ENCODE measurements around the gene SLITRK5. TPM values are rescaled to one million over a fixed set of nuclear protein-coding genes. Genes with fewer than 3 reads are reported as not detected.

The SLITRK5 gene
- polyA plus RNA-seq (ENCODE audit: low read depth in 6 of 6) = under 1 TPM in 1 of 6 donors, not detected in 5; 0.04 TPM

DNA sequence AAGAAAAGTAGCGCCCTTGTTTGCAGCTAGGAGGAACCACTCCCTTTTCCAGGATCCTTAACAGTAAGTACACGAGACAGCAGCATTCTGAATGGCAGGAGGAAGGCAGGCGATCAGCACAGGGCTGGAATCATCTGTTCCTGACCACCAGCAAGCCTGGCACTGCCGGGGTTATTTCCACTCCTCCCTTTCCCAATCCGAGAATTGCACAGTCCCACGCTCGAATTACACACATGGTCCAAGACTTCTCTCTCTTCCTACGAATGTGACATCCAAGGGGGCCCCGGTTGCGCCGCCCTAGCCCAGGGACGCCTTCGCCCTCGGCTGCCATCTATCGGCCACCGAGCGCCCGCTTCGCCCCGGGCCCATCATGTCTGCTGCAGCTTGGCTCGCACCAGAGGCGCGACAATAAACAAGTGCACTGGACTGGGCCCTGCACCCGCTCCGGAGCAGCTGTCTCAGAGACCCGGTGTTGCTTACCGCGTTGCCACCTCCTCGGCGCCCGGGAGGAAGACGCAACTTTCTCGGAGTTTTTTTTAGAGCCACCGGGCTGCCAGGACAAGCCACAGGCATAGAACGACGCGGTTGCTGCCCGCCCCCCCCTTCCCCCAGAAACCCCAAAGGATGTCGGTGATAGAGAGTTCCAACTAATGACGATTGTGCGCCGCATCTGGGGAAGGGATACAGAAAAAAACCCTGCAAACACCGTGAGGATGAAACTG, at the start of gene SLITRK5:
TSS of gene SLITRK5 (plus strand) at position 341 of the 722 bp plus-strand sequence. CDS start 4,018 bp downstream, outside the sequence.
- Mint-ChIP-seq H3K4me3 (peak within 1 kb of the TSS; percentile 82 to 93 (median 88)), H3K27me3 (peaks cover 40 to 55% (median 46%) of the 10 kb centered on the region in 3 donors), H3K36me3 (peaks cover 9 to 16% of the 10 kb centered on the region in 2 donors), H3K4me1 (peaks cover 16 to 31% (median 30%) of the 10 kb centered on the region in 3 donors), H3K27ac (peak within 1 kb of the TSS in 1 of 6 donors; percentile 51), H3K9me3 (peaks cover 0 to 10% (median 3%) of the 10 kb centered on the region in 7 donors)
- peak; percentile 89 to 90 for ATAC-seq (ENCODE audit: low read depth in 2 of 2)
- DNase-seq = peak; percentile 51

- no peaks in the 10 kb centered on the region for H3K4me1 Mint-ChIP-seq
- H3K27ac Mint-ChIP-seq = no peak overlapping the region
- no peaks in the 10 kb centered on the region for H3K9me3 Mint-ChIP-seq
- H3K4me3 Mint-ChIP-seq = no peak overlapping the region
- ATAC-seq (ENCODE audit: low read depth in 2 of 2) (no peak), DNase-seq (no peak)
- H3K27me3 Mint-ChIP-seq = no peaks in the 10 kb centered on the region
- H3K36me3 Mint-ChIP-seq = no peaks in the 10 kb centered on the region
Observed at GRCh38 chr13:87622971-87623370, 48.2 kb upstream of the SLITRK5 start.

DNA sequence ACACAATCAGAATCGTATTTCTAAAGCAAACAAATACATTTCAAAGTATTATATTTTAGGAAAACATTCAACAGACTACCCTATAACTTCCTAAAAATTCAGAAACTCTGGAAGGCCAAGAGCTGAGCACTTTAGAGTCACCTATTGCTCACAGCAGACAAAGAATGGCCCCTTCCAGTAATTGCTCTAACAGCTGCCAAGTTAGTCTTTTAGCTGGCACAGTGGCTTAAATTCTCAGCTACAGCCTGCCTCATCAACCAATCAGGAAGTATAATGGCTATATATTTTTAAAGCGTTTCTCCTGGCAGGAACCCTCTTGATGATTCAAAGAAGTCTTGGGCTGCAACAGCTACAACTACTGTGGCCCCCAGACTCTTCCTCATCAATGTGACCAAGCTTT, 14.9 kb upstream of the SLITRK5 start:
- ATAC-seq (ENCODE audit: low read depth in 2 of 2) (no peak), DNase-seq (no peak)
- no peaks in the 10 kb centered on the region for H3K36me3 Mint-ChIP-seq
- no peak overlapping the region for H3K27ac Mint-ChIP-seq
- H3K4me1 Mint-ChIP-seq = no peaks in the 10 kb centered on the region
- H3K4me3 Mint-ChIP-seq = no peak overlapping the region
- no peaks in the 10 kb centered on the region for H3K9me3 Mint-ChIP-seq
- H3K27me3 Mint-ChIP-seq = no peaks in the 10 kb centered on the region

- DNase-seq (no peak), ATAC-seq (ENCODE audit: low read depth in 2 of 2) (no peak)
- H3K36me3 Mint-ChIP-seq = no peaks in the 10 kb centered on the region
- H3K27ac Mint-ChIP-seq = no peak overlapping the region
- no peaks in the 10 kb centered on the region for H3K4me1 Mint-ChIP-seq
- H3K27me3 Mint-ChIP-seq = peaks cover 0 to 4% (median 3%) of the 10 kb centered on the region in 3 donors
- no peaks in the 10 kb centered on the region for H3K9me3 Mint-ChIP-seq
- no peak overlapping the region for H3K4me3 Mint-ChIP-seq
Observed at GRCh38 chr13:87661471-87661870, 9.7 kb upstream of the SLITRK5 start.

- Mint-ChIP-seq H3K27ac (no peak overlapping the region), H3K9me3 (no peaks in the 10 kb centered on the region), H3K36me3 (no peaks in the 10 kb centered on the region), H3K4me3 (no peak overlapping the region), H3K4me1 (peaks cover 8 to 11% (median 10%) of the 10 kb centered on the region in 3 donors), H3K27me3 (peaks cover 11 to 20% (median 17%) of the 10 kb centered on the region in 3 donors)
- ATAC-seq (ENCODE audit: low read depth in 2 of 2) (no peak), DNase-seq (no peak)
Observed at GRCh38 chr13:87666831-87667230, 4.3 kb upstream of the SLITRK5 start.

GRCh38 chr13:87667686-87668085, 3.5 kb upstream of the SLITRK5 start:
- DNase-seq = no peak
- peaks cover 10 to 15% (median 14%) of the 10 kb centered on the region in 3 donors for H3K4me1 Mint-ChIP-seq
- H3K27me3 Mint-ChIP-seq = peaks cover 17 to 24% (median 23%) of the 10 kb centered on the region in 3 donors
- no peak for ATAC-seq (ENCODE audit: low read depth in 2 of 2)
- no peak overlapping the region for H3K27ac Mint-ChIP-seq
- peaks cover 0 to 3% (median 0%) of the 10 kb centered on the region in 7 donors for H3K9me3 Mint-ChIP-seq
- H3K36me3 Mint-ChIP-seq = peaks cover 0 to 4% of the 10 kb centered on the region in 2 donors
- no peak overlapping the region for H3K4me3 Mint-ChIP-seq

DNA sequence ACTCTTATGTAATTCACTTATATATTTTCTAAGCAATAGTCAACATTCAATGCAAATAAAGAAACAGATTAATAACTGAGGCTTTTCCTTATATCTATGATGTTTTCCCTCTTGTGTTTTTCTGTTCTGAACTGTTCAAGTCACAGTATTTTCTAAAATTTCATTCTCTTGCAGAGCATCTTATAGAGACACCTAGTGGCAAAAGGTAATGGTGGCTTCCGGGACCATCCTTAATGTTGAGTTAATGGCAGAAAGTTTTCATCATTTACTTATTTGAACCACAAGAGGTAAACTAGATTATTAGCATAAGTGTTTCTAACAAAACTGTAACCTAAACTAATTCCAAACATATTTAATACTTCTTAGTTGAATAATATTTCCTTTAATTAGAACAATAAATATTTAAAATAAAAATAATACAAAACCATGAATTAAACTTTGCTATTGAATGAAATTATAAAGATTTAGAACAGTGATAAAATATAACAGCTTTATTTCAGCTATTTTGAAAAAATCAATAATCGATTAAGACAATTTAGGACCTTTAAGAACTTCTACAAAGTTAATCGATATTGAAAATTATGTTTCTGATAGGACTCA, 1.7 kb upstream of the SLITRK5 start:
- DNase-seq = no peak

DNA sequence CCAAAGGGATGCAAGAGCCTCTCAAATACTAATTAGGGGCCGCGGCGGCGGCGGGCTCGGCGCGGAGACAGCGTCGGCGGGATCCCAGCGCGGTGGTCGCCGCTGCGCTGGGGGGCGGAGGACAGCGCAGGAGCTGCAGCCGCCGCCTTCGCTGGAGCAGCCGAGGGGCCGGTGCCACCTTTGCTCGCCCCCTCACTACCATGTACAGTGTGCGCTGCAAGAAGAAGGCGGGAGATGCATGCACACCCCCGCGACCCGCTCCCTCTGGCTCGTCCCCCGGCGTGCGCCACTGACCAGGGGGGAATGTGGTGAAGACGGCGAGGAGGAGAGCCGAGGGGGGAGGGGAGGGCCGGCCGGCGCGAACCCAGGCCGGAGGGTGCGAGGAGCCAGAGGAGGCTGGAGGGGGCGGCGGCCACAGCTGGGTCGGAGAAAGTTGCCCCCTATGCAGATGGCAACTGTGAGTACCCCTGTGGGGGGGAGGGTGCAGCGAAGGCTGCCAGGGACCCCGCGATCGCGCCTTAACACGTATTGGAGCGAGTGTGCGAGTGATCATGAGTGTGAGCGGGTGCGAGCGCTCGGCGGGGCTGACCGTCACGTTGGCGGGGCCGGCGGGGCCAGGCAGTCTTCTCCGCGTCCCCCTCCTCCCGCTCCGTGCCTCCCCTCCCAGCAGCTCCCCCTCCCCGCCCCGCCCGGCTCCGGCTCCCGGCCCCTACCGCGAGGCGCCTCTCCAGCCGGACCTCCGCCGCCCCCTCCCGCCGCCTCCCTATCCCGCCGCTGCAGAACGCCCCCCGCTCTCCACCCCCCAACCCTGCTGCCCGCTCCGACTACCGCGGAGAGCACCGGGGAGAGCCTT, 808 bp downstream of the SLITRK5 start:
- Mint-ChIP-seq H3K4me1 (peaks cover 16 to 38% (median 33%) of the 10 kb centered on the region in 3 donors), H3K27me3 (peaks cover 46 to 60% (median 51%) of the 10 kb centered on the region in 3 donors), H3K36me3 (peaks cover 9 to 16% of the 10 kb centered on the region in 2 donors), H3K4me3 (peak overlapping the region; percentile 82 to 93 (median 88)), H3K27ac (peak overlapping the region in 1 of 6 donors; percentile 51), H3K9me3 (peaks cover 0 to 10% (median 4%) of the 10 kb centered on the region in 7 donors)
- DNase-seq = no peak
- ATAC-seq (ENCODE audit: low read depth in 2 of 2) = peak; percentile 4 to 9

More for the DNA sequence above, 1.7 kb upstream of the SLITRK5 start:
- peaks cover 9 to 16% of the 10 kb centered on the region in 2 donors for H3K36me3 Mint-ChIP-seq
- no peak overlapping the region for H3K27ac Mint-ChIP-seq
- H3K4me3 Mint-ChIP-seq = no peak overlapping the region
- H3K9me3 Mint-ChIP-seq = peaks cover 0 to 10% (median 3%) of the 10 kb centered on the region in 7 donors
- ATAC-seq (ENCODE audit: low read depth in 2 of 2) = peak in 1 of 2 donors; percentile 19
- H3K4me1 Mint-ChIP-seq = peaks cover 16 to 31% (median 27%) of the 10 kb centered on the region in 3 donors
- H3K27me3 Mint-ChIP-seq = peaks cover 35 to 42% (median 36%) of the 10 kb centered on the region in 3 donors

DNA sequence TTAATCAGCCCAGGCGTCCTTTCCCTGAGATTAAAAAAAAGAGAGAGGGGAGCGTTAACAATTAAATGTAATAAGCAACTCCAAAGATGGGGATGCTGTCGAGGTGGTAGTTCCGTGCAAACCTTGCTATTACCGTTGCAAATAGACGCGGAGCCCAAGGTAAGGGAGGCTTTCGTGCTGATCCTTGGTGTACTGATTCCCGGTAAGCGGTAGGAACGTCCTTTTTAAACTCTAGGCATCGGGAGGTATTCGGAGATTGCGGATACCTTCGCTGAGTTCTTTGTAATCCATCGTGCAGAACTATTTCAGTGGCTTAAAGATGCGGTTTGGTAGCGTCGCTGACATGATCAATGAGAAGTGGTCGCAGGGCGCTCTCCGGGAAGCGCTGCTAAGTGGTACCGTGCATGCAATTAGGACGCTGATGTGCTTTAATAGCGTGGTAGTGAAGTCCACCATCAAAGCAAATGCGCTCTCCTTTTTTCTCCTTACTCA, 3.1 kb downstream of the SLITRK5 start:
- no peak for ATAC-seq (ENCODE audit: low read depth in 2 of 2)
- peaks cover 0 to 10% (median 4%) of the 10 kb centered on the region in 7 donors for H3K9me3 Mint-ChIP-seq
- H3K36me3 Mint-ChIP-seq = peaks cover 9 to 16% of the 10 kb centered on the region in 2 donors
- peak overlapping the region in 2 of 6 donors; percentile 25 to 84 for H3K27ac Mint-ChIP-seq
- peak overlapping the region in 7 of 8 donors; percentile 15 to 90 (median 77) for H3K4me3 Mint-ChIP-seq
- no peak for DNase-seq
- peaks cover 53 to 75% (median 61%) of the 10 kb centered on the region in 3 donors for H3K27me3 Mint-ChIP-seq
- peaks cover 22 to 53% (median 48%) of the 10 kb centered on the region in 3 donors for H3K4me1 Mint-ChIP-seq

GRCh38 chr13:87675851-87676250, 4.7 kb downstream of the SLITRK5 start:
- no peak for DNase-seq
- Mint-ChIP-seq H3K4me3 (peak overlapping the region in 2 of 8 donors; percentile 30 to 54), H3K27me3 (peaks cover 48 to 73% (median 60%) of the 10 kb centered on the region in 3 donors)

DNA sequence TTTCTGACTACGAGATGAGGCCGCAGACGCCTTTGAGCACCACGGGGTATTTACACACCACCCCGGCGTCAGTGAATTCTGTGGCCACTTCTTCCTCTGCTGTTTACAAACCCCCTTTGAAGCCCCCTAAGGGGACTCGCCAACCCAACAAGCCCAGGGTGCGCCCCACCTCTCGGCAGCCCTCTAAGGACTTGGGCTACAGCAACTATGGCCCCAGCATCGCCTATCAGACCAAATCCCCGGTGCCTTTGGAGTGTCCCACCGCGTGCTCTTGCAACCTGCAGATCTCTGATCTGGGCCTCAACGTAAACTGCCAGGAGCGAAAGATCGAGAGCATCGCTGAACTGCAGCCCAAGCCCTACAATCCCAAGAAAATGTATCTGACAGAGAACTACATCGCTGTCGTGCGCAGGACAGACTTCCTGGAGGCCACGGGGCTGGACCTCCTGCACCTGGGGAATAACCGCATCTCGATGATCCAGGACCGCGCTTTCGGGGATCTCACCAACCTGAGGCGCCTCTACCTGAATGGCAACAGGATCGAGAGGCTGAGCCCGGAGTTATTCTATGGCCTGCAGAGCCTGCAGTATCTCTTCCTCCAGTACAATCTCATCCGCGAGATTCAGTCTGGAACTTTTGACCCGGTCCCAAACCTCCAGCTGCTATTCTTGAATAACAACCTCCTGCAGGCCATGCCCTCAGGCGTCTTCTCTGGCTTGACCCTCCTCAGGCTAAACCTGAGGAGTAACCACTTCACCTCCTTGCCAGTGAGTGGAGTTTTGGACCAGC, 5.3 kb downstream of the SLITRK5 start:
- Mint-ChIP-seq H3K9me3 (peaks cover 0 to 10% (median 4%) of the 10 kb centered on the region in 7 donors), H3K27ac (peak overlapping the region in 1 of 6 donors; percentile 74), H3K4me1 (peaks cover 23 to 56% (median 48%) of the 10 kb centered on the region in 3 donors), H3K27me3 (peaks cover 42 to 67% (median 54%) of the 10 kb centered on the region in 3 donors), H3K36me3 (peaks cover 9 to 16% of the 10 kb centered on the region in 2 donors), H3K4me3 (peak overlapping the region in 7 of 8 donors; percentile 20 to 93 (median 54))
- ATAC-seq (ENCODE audit: low read depth in 2 of 2) (no peak), DNase-seq (no peak)

More at GRCh38 chr13:87675851-87676250, 4.7 kb downstream of the SLITRK5 start:
- no peak overlapping the region for H3K27ac Mint-ChIP-seq
- peaks cover 29 to 60% (median 54%) of the 10 kb centered on the region in 3 donors for H3K4me1 Mint-ChIP-seq
- no peak for ATAC-seq (ENCODE audit: low read depth in 2 of 2)
- peaks cover 0 to 10% (median 4%) of the 10 kb centered on the region in 7 donors for H3K9me3 Mint-ChIP-seq
- peaks cover 9 to 16% of the 10 kb centered on the region in 2 donors for H3K36me3 Mint-ChIP-seq

GRCh38 chr13:87677043-87677495, 5.9 kb downstream of the SLITRK5 start:
- Mint-ChIP-seq H3K36me3 (peaks cover 9 to 16% of the 10 kb centered on the region in 2 donors), H3K27me3 (peaks cover 39 to 61% (median 49%) of the 10 kb centered on the region in 3 donors), H3K4me3 (peak overlapping the region; percentile 48 to 93 (median 88)), H3K27ac (peak overlapping the region in 3 of 6 donors; percentile 38 to 63 (median 42)), H3K4me1 (peaks cover 17 to 54% (median 44%) of the 10 kb centered on the region in 3 donors), H3K9me3 (peaks cover 0 to 10% (median 4%) of the 10 kb centered on the region in 7 donors)
- ATAC-seq (ENCODE audit: low read depth in 2 of 2) (no peak), DNase-seq (no peak)
